ENCODE data around the gene HAVCR1.
"Not testable (repeated sequence)": the region's sequence is repeated elsewhere in the genome, so short reads cannot be mapped to it uniquely, and the experiment has no call there.

Gene HAVCR1

GRCh38 chr5:157050050-157050449, 8.9 kb downstream of the HAVCR1 start:
- no peak for DNase-seq (ENCODE audit: low read depth, low spot score)

- no peak for DNase-seq (ENCODE audit: low read depth, low spot score)
Observed at GRCh38 chr5:157049605-157050004, 9.3 kb downstream of the HAVCR1 start.

GRCh38 chr5:157047898-157048297, 11.0 kb downstream of the HAVCR1 start:
- DNase-seq (ENCODE audit: low read depth, low spot score) = no peak

- DNase-seq (ENCODE audit: low read depth, low spot score) = not testable (repeated sequence)
Observed at GRCh38 chr5:157047016-157047415, 11.9 kb downstream of the HAVCR1 start.

GRCh38 chr5:157046041-157046440, 12.9 kb downstream of the HAVCR1 start:
- no peak for DNase-seq (ENCODE audit: low read depth, low spot score)

DNA sequence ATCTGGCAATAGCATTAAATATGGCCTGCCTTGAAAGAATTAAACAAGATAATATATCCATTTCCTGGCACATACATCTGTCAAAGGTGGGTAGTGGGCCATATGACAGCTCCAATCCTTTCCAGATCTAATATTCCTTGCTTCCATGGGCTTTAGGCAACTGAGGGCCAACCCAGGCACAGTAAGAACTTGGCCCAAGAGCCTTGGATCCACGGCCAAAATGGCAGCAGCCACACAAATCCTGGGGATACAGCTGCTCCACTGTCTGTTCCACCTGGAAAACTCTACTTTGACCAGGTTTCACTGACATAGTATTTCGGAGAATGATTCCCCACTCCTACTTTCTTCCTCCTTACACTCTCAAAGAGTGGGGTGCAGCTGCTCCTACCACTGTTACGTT, 13.3 kb downstream of the HAVCR1 start:
- no peak for DNase-seq (ENCODE audit: low read depth, low spot score)

GRCh38 chr5:157038568-157039187, 20.2 kb downstream of the HAVCR1 start:
- no peak for DNase-seq (ENCODE audit: low read depth, low spot score)

- DNase-seq (ENCODE audit: low read depth, low spot score) = not testable (repeated sequence)
Observed at GRCh38 chr5:157034106-157035072, 24.5 kb downstream of the HAVCR1 start.

- no peak for DNase-seq (ENCODE audit: low read depth, low spot score)
Observed at GRCh38 chr5:157033071-157033583, 25.8 kb downstream of the HAVCR1 start.

DNA sequence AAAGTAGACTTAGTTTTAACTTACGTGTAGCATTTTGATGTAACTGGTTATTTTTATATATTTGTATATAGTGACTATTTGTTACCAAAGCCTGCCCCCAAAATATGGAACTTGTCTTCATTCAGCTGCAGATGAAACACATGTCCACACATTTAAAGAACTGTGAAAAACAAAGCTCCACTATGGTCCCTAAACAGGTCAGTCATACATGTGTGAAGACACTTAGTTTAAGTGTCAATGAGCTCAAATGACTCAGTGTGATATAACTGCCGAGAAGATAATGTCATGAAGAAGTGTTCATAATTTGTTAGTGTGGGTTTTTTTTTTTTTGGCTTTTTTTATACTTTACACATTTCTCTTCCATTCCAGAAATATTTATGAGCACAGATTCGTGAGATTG, 28.2 kb downstream of the HAVCR1 start:
- no peak for DNase-seq (ENCODE audit: low read depth, low spot score)

DNA sequence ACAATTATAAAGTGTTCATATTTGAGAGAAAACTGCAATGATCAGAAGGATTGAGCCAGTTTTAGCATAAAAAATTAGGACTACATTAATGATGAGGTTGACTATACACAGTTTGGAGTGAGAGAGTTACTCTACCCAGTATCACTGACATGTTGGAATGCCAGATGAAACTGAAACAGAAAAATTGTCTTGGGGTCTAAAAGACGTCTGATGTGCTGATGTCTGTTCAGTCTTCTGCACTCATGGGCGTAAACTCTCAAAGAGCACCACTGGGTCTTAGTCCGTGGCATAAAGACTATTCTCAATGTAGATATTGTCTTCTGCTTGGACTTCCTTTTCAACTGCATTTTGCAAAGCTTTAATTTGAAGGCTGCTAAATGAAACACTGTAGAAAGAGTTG, 29.5 kb downstream of the HAVCR1 start:
- DNase-seq (ENCODE audit: low read depth, low spot score) = no peak

- DNase-seq (ENCODE audit: low read depth, low spot score) = not testable (repeated sequence)
Observed at GRCh38 chr5:157027663-157028062, 31.3 kb downstream of the HAVCR1 start.

GRCh38 chr5:157026789-157027424, 32.0 kb downstream of the HAVCR1 start:
- DNase-seq (ENCODE audit: low read depth, low spot score) = no peak

DNA sequence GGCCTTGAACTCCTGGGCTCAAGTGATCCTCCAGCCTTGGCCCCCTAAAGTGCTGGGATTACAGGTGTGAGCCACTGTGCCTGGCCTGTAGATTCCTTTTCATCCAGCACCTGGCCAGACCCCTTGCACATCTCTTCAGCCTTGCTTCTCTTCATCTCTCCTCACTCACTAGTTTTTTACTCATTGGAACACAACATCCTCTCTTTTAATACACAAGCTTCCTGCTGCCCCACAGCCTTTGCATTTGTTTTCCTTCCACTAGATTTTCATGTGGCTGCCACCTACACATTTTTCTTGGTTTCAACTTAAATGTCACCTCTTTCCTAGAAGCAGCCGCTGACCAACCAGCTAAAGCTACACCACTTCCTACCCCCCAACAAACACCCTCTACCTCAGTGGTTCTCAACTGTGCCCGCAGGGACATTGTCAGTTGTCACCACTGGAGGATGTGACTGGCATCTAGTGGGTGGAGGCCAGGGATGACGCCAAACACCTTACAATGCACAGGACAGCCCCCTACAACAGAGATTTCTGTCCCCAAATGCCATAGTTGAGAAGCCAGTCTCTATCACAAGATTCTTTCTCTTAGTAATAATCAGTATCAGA, 33.7 kb downstream of the HAVCR1 start:
- DNase-seq (ENCODE audit: low read depth, low spot score) = no peak

GRCh38 chr5:157024208-157024959, 34.5 kb downstream of the HAVCR1 start:
- no peak for DNase-seq (ENCODE audit: low read depth, low spot score)

DNA sequence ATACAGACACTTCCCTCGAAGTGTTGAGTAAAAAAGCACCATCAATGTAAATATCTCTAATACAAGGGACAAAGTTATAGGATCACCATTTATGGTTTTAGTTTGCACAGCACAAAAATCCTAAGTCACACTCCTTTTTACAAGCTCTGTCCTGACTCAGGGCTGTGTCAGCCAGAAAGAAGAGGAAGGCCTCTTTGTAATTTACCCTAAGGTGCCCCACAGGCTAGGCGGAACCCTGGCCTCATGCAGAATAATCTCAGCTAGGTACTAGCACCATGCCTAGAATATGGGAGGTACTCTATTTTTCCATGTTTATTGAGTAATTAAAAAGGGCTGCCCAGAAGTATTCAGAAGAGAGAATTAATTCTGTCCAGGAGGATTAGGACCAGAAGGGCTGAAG, 36.9 kb downstream of the HAVCR1 start:
- DNase-seq (ENCODE audit: low read depth, low spot score) = no peak

DNA sequence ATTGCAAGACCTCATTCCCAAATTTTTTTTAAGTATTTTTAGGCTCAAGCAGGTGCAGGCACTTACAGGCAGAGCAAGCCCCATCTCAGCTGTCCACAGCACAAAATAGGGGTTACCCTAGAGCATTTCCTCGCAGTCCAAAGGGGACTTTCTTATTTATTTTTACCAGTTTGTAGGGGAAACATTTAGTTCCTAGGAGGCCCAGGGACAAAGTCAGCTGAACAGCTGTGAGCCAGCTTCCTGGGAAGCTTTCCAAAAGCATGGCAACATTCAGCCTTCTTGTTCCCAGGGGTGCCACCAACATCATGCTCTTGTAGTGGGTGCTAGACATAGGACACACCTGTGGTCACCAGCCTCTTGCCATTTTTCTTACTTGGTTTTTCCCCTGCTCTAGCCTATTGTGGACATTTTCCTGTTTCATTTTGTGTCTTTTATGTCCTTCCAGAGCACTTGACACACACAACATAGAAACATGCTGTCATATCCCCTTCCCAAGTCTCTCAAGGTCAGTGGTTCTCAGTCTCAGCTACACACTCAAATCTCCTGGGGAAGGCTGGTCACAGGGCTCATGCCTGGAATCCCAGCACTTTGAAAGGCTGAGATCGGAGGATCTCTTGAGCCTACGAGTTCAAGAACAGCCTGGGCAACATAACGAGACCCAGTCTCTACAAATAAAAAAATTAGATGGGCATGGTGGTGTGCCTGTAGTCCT, 38.2 kb downstream of the HAVCR1 start:
- no peak for DNase-seq (ENCODE audit: low read depth, low spot score)

- DNase-seq (ENCODE audit: low read depth, low spot score) = no peak
Observed at GRCh38 chr5:157020002-157020401, 38.9 kb downstream of the HAVCR1 start.

DNA sequence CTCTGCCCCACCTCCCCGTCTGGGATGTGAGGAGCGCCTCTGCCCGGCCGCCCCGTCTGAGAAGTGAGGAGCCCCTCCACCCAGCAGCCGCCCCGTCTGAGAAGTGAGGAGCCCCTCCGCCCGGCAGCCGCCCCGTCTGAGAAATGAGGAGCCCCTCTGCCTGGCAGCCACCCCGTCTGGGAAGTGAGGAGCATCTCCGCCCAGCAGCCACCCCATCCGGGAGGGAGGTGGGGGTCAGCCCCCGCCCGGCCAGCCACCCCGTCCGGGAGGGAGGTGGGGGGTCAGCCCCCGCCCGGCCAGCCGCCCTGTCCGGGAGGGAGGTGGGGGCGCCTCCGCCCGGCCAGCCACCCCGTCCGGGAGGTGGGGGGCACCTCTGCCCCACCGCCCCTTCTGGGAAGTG, 44.8 kb downstream of the HAVCR1 start:
- not testable (repeated sequence) for DNase-seq (ENCODE audit: low read depth, low spot score)

DNA sequence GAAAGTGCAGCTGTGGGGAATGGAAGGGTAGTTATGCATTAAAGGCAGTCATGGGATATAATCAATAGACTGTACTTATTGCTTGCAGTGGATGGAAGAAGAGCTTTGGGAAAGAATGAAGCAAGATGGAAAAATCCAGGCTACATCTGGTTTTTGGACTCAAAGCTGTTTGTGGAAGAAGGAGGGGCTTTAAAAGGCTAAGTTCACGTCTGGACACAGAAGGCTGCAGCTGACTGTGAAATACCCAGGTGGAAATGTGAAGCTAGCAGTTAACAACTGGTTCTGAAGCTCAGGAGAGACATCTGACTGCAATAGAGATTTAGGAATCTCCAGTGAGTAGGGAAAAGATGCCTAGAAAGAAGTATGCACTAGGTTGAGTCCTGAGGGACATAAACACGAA, 52.7 kb downstream of the HAVCR1 start:
- no peak for DNase-seq (ENCODE audit: low read depth, low spot score)
